Upper lobe of left lung (tissue), 4 donors: ENCODE data around the gene GRK5.

ENCODE experiments used
- EP300 ChIP-seq, 4 donors: sonication (generic); formaldehyde crosslinking; IDR thresholded peaks; one replicate each; pipeline ENCODE4 v1.5.1; 2017; ENCODE audit warnings: antibody characterized with exemption in 4 of 4, control low read depth in 2 of 4
- POLR2A ChIP-seq, 4 donors: fragments of 450-650 bp; IDR thresholded peaks; one replicate each; pipeline ENCODE4 v1.5.1; 2016 to 2017; ENCODE audit warnings: antibody characterized with exemption in 4 of 4, mild to moderate bottlenecking in 2 of 4
- POLR2AphosphoS5 ChIP-seq, 2 donors: sonication (generic); formaldehyde crosslinking; IDR thresholded peaks; one replicate each; pipeline ENCODE4 v1.5.1; 2017; ENCODE audit warnings: antibody characterized with exemption in 2 of 2

DNA sequence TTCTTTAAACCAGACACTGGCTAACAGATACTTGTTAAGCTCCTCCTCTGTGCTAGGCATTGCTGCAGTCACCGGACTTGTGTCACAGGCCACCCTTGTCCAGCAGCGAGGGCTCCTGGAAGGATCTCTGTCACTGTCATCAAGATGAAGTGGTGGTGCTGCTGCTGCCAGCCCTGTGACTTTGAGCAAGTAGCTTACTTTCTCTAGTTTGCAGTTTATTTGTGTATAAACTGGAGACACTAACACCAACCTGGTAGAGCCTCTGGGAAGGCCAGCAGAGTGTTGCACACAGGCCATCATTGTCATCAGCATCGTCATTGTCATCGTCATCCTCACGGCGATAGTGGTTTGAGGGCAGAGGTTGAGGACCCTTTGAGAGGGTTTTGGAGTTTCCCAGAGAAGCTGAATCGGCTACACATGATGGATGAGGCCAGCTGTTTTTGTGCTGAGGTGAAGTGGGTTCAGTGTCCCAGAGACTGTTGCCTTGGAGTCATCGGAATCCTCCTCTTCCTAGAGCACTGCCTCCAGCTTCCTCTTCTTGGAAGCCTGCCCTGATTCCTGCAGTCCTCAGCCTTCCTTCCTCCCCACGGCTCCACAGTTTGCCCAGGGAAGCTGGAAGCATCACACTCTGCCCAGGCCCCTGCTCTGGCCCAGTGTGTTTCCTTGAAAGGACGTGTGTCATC, 128.4 kb downstream of the GRK5 start:
- TF ChIP-seq POLR2A (IDR thresholded peaks at IDR 0.05) (no peak), POLR2AphosphoS5 (IDR thresholded peaks at IDR 0.05) (peak; percentile 33 to 48), EP300 (IDR thresholded peaks at IDR 0.05) (peak in 1 of 4 donors; percentile 90)
